GM15510 (cell line): ENCODE data around the gene UBTD2.

ENCODE experiments used
- POLR2A ChIP-seq: IDR thresholded peaks from 3 replicates; pipeline ENCODE4 v1.6.1; 2011; ENCODE audit warnings: borderline replicate concordance; ENCODE audit not compliant: insufficient read length; ENCODE audit errors: extremely low read depth

UBTD2 gene

DNA sequence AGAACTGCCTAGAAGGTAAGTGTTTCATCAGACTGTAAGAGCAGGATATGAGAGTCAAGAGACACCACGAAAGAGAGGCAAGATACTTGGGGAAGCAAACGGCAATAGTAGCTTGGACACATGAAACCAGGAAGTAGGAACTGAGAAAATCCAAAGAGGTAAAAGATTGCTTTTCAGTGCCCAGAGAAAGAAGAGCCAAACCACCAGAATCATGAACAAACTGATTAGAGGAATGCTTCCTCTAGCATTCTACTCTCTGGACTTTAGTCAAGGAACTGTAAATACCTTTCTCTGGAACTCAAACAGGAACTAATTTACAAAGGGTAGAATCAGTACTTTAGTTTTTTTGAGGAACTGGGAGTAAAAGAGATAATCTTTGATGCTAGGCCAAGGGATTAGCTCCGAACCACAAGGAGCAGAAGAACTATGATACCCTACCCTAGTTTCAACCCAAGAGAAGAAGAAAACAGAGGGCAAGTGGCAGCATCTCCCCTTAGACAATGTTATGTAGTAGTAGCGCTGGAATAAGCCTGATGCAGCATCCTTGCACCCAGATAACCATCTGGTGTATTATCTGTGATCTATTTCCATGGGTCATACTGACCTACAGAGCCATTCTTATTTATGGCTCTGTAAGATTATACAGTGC, 48.3 kb downstream of the UBTD2 start:
- no peak for TF ChIP-seq POLR2A

DNA sequence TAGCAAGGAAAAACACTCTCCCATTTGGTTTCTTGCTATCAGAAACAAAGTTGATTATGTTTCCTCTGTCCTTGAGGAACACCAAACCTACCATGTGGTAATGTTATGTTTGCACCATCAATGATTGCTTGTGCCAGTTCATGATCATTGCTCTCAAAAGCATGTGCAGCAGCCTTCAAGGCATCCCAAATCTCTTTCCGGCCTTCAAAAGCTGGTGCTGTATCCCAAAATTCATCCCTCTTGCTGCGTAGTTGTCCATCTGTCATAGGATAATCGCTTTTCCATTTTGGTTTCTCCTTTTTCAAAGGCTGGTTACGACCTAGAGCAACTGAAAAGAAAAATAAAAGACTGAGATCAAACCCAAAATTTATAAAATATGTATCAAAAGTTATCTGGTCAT, 49.5 kb downstream of the UBTD2 start:
- no peak for TF ChIP-seq POLR2A

DNA sequence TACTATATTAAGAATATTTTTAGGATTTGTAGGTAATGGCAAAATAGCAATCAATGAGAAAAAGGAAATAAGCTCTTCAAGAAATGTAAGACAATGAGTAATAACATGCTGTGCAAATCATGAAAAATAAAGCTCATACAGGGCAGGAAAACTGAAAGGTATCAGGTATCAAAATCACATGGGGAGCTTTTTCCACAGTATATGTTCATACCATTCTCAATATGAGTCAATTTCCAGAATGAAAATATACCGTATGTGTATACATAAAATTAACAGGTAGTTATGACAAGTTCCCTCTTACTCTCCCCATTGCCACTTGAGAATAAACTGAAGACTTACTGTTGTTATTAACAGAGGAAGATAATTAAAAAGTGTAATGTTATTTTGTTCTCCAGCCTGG, 53.7 kb downstream of the UBTD2 start:
- TF ChIP-seq POLR2A, result no peak

DNA sequence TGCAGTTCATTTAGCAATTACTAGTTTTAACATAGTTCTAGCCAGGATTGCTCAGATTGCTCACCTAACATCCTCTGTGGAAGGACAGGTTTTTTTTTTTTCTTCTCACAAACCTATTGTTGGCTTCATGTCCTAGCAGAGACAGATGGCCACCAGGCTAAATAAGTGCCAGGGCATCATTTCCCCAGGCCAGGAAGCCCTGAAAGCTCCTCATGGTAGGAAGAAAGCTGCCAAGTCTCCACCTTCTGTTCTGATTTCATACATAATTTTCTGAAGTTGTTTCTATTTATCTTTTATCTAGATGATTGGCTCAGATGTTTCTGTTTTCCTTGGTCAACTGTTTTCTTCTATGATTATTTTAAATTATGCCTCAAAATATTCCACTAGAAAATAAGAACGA, 58.6 kb downstream of the UBTD2 start:
- TF ChIP-seq POLR2A, result no peak

DNA sequence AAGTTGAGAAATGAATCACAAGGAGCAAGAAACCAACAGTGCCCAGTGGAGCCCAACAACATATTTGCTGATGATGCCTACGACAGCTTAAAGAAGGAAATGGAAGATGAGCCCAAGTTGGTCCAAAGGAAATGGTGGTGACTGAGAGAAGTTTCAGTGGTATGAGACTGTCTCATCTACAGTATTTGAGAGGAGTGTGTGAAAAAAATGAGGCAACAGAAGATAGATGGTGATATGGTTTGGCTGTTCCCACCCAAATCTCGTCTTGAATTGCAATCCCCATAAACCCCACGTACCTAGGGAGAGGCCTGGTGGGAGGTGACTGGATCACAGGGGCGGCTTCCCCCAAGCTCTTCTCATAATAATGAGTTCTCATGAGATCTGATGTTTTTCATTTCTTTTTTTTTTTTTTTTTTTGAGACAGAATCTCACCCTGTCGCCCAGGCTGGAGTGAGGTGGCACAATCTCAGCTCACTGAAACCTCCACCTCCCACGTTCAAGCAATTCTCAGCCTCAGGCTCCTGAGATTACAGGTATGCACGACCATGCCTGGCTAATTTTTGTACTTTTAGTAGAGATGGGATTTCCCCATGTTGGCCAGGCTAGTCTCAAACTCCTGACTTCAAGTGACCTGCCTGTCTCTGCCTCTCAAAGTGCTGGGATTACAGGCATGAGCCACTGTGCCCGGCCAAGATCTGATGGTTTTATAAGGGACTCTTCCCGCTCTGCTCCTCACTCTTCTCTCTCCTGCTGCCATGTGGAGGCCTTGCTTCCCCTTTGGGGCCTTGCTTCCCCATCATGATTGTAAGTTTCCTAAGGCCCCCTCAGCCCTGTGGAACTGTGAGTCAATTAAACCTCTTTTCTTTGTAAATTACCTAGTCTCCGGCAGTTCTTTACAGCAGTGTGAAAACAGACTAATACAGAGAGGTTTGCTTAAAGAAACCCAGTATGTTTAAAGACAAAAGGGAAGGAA, 59.4 kb downstream of the UBTD2 start:
- TF ChIP-seq POLR2A, result no peak

DNA sequence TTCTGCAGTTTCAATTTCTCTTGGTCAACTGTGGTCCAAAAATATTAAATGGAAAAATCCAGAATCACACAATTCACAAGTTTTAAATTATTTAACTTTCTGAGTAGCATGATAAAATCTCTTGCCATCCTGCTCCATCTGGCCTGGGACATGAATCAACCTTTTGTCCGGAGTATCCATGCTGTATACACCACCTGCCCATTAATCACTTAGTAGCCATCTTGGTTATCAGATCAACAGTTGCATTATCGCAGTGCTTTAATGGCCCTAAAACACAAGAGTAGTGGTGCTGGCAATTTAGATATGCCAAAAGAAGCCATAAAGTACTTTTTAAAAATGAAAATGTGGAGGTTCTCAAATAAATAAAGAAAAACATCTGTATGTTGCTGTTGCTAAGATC, 64.3 kb downstream of the UBTD2 start:
- TF ChIP-seq POLR2A, result no peak

DNA sequence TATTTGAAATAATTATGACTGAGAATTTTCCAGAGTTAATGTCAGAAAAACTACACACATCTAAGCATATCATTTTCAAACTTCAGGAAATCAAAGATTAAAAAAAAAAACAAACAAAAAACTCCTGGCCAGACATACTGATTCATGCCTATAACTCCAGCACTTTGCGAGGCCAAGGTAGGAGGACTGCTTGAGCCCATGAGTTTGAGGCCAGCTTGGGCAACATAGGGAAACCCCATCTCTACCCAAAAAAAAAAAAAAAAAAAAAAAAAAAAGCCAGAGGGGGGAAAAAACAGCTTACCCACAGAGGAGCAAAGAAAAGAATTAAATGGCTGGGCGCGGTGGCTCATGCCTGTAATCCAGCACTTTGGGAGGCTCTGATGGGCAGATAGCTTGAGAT, 67.2 kb downstream of the UBTD2 start:
- TF ChIP-seq POLR2A, result no peak

DNA sequence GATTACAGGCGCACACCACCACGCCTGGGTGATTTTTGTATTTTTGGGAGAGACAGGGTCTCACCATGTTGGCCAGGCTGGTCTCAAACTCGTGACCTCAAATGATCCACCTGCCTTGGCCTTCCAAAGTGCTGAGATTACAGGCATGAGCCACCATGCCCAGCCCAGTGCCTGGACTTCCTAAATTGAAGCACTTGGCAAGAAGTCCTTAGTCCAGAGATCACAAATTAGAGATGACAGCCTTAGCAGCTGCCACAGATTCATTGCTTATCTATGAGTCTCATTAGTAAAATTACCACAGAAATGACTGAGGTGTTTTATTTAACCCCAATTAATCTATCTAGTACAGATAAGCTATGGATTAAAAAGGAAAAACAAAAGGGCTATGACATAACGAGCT, 70.4 kb downstream of the UBTD2 start:
- no peak for TF ChIP-seq POLR2A

DNA sequence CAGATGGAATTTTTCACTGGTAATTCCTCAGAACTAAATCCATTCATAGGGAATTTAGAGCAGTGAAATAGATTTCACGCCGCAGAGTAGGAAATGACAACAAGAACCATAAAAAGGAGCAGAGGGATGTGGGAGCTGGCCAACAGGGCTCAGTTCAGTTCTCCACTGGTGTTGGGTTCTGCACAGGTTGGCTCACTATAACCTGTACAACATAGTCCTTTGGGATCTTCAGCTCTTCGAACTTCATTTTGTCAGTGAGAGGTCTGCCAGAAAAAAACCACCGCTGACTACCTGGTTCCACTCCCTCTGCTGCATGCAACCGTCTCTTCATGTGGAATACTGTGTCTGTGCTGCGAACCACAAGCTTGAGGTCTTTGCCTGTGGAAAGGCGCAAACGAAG, 71.9 kb downstream of the UBTD2 start:
- no peak for TF ChIP-seq POLR2A

DNA sequence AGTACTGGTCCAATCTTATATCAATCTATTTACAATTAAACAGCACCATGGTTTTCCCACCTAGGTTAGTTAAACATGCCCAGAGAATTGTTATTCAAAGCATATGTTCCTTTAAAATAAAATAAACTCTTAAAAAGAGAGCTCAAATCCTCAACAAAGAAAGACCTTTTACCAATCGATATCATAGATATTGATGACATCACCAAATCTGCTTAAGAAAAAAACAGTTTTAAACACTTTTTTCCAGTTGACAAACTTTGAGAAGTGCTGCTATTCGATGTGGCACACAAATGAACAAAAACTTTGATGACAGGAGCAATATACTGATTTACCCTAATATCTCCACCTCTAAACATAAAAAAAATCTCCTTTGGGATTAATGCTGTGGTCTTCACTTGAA, 73.8 kb downstream of the UBTD2 start:
- no peak for TF ChIP-seq POLR2A

DNA sequence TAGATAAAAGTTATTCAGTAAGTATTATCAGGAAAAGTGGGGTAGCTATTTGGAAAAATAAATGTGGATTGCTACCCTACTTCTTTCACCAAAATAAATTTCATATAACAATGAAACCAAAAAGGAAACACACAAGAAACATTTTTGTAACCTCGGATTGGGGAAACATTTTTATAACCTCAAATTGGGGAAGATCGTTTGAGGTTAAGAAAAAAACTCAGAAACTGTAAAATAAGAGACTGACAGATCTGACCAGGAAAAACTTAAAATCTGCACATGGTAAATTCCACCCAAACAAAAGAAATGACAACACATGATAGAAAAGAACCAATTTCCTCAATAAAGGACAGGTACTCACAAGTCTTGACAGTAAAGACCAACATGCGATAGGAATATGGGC, 76.1 kb downstream of the UBTD2 start:
- no peak for TF ChIP-seq POLR2A

DNA sequence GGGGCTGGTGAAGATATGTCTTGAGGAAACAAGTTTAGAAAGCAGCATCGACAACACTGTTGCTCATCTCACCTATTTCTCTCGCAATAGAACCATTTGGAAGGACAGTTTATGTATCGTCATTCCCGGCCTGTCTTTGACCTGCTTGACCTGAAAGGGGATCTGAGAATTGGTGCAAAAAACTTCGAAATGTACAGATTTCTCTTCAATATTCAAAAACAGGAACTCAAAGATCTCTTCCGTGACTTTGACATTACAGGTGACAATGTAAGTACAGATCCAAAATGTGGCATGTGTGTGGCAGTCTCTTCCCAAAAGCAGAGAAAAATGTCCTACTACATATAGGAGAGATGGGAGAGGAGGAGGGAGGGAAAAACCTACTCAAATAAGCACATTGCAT, 83.1 kb downstream of the UBTD2 start:
- no peak for TF ChIP-seq POLR2A

DNA sequence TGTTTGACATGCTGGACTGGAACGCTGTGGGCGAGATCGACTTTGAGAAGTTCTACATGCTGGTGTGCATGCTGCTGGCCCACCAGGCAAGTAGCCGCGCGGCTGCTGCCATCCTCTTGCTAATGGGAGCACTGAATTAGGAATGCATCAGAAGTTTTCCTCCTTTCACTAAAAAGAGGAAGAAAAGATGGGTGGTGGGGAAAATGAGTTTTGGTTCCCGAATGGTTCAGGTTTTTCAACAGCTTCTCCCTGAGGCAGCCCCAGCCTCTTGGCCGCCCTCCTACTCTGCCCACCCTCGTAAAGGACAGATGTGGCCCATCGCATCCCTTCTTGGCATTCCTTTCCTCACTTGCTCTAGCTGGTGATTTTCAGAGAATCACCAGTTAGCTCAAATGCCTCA, 84.1 kb downstream of the UBTD2 start:
- no peak for TF ChIP-seq POLR2A

DNA sequence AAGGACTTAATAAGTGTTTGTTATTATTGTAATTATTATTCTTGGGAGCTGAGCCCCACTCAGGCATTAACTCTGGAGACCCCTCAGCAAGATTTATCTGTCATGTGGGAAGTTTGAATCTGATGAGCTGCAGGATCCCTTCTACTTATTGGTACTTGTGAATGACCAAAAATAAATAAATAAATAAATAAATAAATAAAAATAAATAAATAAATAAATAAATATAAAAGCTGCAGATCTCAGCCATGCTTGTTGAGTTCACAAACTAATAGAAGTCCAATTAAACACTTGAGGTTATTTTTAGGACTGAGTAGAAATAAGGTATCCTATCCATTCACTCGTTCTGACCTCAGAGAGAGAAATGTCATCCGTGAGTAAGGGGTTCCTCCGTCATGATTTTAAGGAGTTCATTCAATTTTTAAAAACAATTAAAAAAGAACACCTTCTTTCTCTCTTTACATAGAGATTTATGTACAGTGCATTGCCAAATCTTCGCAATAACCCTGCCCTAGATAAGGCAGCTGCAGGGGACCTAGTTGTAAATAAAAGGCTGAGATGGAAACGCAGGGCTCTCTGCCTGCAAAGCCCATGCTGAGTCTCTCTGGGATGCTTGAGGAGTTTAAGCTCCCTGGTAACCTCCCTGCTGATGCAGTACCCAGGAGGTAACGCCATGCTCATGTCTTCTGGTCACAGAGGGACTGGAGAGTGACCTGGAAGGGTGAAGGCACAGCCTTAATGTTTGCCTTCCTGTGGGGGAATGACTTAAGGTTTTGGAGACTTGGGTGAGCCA, 88.4 kb downstream of the UBTD2 start:
- no peak for TF ChIP-seq POLR2A

DNA sequence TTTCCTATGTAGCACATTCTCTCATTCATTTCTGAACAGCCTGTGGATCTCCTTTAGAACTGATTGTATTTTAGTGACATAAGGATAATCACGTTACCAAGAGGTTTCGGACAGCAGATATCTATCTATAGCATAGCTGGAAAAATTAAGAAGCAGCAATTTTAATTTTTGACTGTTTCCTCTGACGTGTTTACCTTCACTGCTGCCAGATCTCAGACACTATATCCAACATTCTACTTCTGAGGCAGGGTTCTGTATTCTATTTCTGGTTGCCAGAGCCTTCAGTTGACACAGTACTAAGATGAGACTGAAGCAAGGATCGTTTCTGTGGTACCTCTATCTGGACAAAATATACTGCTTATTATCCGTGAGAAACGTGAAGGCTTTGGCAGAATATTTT, 89.7 kb downstream of the UBTD2 start, which contains the start of gene EFCAB9:
Gene EFCAB9 (plus strand): TSS at position 301 of the 400 bp plus-strand sequence. CDS start 1 bp downstream, at position 302.
- TF ChIP-seq POLR2A, result no peak
